ENCODE measurements around the gene KLK6.
"Not testable (repeated sequence)": the region's sequence is repeated elsewhere in the genome, so short reads cannot be mapped to it uniquely, and the experiment has no call there.

KLK6 gene

DNA sequence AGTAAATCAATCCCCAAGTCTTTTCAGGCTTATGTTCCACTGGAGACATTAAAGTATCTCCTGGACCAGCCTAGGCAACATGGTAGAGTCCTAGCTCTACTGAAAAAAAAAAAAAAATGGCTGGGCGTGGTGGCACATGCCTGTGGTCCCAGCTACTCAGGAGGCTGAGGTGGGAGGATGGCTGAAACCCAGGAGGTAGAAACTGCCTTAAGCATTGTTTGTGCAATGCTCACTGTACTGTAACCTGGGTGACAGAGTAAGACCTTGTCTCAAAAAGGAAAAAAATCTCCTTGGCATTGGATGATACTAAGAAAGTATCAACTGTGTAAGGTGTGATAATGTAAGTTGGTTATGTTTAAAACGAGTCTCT, 23.3 kb upstream of the KLK6 start:
- no peak for DNase-seq (ENCODE audit: low spot score)

DNA sequence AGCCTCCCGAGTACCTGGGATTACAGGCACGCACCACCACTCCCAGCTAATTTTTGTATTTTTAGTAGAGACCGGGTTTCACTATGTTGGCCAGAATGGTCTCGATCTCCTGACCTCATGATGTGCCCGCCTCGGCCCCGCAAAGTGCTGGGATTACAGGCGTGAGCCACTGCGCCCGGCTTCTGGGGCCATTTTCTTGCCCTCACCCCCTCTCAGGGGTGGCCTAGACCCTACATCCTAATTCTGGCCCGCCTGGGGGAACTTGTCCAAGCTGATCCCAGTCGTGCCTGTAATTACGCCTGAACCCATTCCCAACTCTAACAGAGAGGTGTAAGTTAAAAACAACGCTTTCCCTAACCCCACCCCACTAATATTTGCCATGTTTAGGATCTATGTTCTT, 15.0 kb upstream of the KLK6 start:
- DNase-seq (ENCODE audit: low spot score), result not testable (repeated sequence)

DNA sequence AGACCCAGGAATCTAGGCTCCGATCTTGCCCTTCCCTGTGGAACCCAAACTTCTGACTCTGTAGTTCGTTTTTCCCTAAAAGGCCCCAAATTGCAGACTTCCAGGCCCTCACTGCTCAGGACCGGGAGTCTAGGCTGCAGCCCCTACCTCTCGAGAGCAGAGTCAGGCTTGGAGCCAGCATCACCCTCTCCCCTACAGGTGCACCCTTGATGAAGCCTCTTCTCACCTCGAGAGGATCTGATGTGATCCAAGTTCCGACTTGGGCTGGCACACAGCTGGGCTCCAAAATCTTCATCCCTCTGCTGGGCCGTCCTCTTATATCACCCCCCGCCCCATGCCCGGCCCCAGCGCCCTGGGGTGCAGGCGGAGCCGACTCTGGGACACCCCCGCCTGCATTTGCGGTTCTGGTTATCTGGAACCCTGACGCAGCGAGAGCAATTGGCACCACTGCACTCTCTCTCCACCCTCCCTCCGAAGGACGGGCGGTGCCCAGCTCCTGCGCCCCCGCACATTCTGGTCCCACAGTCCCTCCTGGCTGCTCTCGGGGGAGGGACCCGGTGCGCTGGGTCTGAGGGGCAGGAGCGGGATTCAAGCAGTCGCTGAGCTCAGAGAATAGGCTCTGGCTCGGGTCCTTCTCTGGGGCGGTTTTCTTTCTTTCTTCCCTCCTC, 14.4 kb upstream of the KLK6 start, which contains the start of gene KLK7:
Gene KLK7, minus strand, starts transcription at position 293 of the 668 bp plus-strand sequence. CDS start 1,518 bp downstream, outside the sequence.
- no peak for DNase-seq (ENCODE audit: low spot score)

DNA sequence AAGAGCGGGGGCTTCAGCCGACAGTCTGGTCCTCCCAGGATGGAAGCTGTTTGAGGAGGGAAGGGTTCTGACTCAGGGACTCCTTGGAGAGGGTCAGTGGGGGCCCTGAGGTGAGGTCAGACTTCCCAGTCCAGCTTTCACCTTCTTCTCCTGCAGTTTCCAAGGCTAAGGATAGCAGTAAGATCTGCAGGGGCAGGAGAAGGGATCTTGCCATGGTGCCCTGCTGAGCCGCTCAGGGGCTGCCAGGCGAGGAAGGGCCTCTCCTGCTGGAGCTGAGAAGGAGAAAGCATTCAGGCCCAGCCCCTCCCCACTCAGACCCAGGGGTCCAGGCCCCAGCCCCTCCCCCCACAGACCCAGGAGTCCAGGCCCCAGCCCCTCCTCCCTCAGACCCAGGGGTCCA, 12.8 kb upstream of the KLK6 start:
- DNase-seq (ENCODE audit: low spot score), result no peak

DNA sequence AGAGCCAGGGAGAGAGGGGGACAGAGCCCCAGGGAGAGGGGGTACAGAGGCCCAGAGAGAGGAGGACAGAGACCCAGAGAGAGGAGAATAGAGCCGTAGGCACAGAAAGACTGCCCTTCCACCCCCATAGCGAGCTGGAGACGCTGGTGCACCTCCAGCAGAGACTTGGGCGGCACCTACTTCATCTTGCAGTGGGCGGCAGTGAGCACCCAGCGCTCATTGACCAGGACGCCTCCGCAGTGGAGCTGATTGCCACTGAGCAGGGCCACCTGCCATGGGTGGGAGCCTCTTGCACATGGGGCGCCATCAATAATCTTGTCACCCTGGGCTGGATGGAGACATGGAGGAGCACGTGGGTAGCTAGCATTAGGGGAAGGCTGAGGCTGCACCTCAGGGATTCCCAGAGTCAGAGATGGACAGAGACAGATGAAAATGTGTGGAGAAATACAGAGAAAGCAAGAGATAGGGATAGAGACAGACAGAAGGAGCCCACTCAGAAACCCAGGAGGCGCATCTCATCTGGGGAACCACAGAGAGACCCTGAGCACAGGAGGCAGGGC, 12.3 kb upstream of the KLK6 start:
- no peak for DNase-seq (ENCODE audit: low spot score)

DNA sequence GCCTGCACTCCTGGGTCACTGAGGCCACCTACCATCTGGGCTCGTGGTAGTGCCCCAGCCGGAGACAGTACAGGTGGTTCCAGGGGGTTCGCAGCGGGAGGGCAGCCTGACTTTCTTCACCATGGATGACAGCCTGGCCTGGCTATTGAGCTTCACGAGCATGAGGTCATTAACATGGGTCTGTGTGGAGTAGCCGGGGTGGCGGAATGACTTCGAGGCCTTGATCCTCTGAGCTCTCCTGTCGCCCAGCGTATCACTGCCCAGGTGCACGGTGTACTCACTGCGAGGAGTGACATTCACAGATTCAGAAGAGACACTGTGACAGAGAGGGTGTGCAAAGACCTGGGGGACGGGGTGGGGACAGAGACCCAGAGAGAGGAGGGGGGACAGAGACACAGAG, 10.8 kb upstream of the KLK6 start:
- DNase-seq (ENCODE audit: low spot score), result no peak

DNA sequence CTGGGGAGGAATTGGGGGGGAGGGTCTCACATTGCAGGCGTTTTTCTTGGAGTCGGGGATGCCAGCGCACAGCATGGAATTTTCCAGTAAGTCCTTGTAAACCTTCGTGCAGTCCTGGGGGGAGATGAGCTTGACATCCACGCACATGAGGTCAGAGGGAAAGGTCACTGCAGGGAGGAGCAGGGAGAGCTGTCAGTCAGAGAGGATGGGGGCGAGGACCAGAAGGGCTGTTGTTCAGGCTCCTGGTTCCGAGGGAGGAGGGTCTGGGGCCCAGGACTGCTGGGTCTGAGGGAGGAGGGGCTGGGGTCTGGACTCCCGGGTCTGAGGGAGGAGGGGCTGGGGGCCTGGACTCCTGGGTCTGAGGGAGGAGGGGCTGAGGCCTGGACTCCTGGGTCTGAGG, 10.4 kb upstream of the KLK6 start:
- DNase-seq (ENCODE audit: low spot score), result no peak

DNA sequence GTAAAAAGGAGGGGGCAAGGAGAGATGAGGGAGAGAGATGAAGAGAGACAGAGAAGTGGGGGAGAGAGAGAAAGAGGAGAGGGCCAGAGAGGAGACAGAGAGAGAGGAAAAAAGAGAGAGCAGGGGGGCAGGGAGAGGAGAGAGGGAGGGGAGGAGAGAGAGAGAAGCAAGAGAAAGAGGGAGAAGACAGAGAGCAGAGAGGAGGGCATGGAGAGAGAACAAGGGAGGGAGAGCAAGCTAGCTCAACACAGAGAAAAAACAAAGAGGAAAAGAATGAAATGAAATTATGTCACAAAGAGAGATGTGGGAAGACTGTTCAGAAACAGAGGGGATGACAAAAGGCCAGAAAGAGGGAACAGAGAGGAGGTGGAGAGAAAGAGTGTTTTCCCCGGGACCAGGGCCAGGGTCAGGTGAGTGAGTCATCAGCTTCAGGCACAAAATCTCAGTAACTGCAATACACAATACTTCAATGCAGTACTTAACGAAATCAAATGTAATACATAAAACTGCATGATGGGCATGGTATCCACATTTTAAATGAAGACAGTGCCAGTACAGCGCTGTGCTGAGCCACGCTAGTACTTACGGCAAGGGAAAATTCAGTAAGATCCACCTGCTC, 9.5 kb upstream of the KLK6 start:
- no peak for DNase-seq (ENCODE audit: low spot score)

DNA sequence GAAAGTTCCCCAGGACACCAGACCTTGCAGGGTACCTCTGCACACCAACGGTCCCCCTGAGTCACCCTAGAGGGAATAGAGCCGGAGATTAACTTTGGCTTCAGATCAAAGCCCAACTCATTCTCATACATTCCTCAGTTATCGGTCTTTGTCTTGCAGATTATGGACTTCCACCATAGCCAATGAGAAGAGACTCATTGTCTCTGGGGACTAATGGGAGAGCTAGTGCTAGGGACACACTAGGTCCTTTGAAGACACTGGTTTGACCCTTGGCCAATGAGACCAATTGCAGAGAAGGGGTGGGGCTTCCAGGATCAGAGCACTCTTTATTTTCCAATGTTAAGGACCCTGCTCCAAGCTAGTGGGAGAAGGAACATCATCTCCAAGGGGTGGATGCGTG, 8.2 kb upstream of the KLK6 start:
- DNase-seq (ENCODE audit: low spot score), result no peak

DNA sequence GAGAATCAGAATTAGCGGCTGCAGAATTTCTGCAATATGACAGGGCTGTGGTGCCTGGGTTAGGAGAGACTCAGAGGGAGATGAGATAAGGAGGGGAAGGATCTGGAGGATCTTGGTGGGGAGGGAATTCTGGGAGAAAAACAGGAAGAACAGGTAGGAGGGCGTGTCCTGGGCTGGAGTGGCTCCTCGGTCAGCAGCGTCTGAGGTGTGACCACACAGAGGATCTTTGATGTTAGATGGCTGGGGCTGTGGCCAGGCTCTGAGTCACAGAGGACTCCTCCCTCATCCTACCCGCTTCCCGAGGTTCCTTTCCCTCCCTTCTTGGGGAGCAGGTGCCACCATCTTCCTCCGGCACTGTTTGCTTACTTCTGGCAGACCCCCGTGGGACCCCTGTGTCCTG, 6.4 kb upstream of the KLK6 start:
- no peak for DNase-seq (ENCODE audit: low spot score)

DNA sequence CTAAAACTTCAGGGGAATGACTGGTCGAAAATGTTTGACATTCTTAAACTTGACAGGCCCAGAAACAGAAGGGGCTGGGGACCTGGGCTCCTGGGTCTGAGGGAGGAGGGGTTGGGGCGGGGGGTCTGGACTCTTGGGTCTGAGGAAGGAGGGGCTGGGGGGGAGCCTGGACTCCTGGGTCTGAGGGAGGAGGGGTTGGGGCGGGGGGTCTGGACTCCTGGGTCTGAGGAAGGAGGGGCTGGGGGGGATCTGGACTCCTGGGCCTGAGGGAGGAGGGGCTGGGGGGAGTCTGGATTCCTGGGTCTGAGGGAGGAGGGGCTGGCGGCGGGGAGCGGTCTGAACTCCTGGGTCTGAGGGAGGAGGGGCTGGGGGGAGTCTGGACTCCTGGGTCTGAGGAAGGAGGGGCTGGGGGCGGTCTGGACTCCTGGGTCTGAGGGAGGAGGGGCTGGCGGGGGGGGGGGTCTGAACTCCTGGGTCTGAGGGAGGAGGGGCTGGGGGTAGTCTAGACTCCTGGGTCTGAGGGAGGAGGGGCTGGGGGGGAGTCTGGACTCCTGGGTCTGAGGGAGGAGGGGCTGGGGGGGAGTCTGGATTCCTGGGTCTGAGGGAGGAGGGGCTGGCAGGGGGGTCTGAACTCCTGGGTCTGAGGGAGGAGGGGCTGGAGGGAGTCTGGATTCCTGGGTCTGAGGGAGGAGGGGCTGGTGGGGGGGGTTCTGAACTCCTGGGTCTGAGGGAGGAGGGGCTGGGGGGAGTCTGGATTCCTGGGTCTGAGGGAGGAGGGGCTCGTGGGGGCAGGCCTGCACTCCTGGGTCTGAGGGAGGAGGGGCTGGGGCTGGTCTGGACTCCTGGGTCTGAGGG, 5.5 kb upstream of the KLK6 start:
- DNase-seq (ENCODE audit: low spot score), result no peak

DNA sequence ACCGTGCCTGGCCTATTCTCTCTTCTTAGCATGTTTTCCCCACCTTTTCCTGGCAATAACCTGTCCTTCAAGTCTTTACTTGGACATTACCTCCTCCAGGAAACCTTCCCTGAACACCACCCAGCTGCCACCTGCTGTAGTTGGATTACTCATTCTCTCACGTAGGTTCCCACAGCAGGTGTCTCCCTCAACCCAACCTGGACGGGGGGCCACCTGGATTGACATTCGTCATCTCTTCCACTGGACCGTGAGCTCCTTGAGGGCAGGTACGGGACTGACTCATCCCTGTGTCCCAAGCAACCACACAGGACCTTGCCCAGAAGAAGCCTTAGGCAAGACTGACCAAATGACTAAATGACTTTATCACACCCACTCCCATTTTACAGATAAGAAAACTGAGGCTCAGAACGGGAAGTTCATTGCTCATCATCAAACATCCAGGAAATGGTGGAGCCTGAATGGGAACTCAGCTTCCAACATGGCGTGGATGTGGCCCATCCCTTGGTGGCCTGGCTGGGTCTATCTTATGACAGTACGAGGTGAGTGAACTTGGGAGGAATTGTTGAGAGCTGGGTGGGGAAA, 3.5 kb upstream of the KLK6 start:
- no peak for DNase-seq (ENCODE audit: low spot score)

DNA sequence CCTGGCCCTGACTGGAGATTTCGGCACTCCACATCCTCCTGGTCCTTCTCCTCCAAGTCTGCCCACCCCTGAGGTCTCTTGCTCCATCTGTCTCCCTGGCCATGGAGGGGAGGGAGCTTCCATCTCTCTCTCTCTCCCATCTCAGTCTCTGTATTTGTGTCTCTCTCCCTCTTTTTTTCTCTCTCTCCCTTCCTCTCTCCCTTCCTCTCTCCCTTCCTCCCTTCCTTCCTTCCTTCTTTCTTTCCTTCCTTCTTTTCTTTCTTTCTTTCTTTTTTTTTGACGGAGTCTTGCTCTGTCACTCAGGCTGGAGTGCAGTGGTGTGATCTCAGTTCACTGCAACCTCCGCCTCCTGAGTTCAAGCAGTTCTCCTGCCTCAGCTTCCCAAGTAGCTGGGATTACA, 419 bp upstream of the KLK6 start:
- not testable (repeated sequence) for DNase-seq (ENCODE audit: low spot score)

DNA sequence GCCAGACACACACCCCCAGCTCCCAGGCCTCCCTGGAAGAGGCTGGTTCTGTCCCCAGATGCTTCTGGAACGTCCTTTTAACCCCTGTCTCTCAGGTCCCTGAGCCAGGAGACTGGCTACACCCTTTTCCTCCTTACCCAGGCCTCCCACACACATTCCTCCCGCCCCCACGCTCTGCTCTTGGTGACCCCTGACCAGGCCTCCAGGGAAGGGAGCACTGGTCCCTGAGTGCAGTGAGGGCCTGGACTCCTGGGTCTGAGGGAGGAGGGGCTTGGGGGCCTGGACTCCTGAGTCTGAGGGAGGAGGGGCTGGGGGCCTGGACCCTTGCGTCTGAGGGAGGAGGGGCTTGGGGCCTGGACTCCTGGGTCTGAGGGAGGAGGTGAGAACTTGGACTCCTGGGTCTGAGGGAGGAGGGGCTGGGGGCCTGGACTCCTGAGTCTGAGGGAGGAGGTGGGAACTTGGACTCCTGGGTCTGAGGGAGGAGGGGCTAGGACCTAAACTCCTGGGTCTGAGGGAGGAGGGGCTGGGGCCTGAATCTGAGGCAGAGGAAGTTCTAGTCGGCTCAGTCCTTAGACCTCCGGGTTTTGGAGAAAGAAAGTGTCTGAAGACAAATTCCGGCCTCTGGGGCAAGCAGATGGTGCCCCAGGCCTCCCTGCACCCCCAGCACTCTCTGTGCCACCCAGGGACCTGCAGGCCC, 527 bp downstream of the KLK6 start:
- no peak for DNase-seq (ENCODE audit: low spot score)

DNA sequence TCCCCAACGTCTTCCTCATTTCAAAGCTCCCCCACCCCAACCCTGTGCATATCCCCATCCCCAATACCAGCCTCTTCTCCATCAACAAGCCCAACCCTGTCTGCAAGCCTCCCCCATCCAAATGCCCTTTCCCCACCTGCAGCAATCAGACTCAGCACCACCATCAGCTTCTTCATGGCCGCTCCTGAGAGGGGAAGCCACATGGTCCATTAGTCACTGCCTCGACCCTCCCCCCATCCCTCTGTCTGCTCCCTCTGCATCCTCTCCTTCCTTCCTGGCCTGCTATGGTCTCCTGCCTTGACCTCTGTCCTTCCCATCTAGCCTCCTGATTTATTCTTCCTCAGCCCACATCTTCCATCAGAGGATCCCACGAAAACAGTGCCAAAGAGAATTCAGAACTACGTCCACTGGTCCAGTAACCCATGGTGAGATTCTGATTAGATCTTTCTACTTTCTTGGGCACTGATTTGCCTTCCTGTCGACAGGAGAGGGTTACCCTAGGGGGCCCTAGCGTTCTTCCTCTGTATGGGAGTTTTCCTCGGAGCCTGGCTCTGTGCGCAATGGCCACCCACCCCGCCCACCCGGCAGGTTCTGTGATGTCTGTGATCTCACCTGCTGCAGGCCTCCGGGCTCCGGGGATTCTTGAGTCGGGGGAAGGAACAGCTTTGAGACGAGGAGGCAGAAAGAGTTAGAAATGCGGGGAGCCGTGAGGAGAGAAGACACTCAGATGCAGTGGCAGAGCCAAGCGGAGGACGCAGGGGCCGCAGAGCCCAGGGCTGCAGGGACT, 1.3 kb downstream of the KLK6 start:
- no peak for DNase-seq (ENCODE audit: low spot score)

DNA sequence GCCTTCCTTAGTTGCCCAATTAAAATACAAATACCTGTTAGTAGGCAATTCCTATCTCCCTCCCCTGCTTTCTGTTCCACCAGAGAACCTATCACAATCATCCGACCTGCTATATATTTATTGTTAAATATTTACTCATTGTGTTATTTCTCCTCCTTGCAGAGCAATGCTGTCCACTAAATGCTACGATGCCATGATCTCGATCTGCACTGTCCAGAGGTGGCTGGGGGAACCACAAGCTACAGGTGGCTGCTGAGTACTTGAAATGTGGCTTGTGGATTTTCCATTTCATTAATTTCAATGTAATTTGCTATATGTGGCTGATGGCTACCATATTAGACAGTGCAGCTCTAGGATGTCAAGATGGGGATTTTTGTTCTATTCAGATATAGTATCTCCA, 5.1 kb downstream of the KLK6 start:
- DNase-seq (ENCODE audit: low spot score), result no peak

DNA sequence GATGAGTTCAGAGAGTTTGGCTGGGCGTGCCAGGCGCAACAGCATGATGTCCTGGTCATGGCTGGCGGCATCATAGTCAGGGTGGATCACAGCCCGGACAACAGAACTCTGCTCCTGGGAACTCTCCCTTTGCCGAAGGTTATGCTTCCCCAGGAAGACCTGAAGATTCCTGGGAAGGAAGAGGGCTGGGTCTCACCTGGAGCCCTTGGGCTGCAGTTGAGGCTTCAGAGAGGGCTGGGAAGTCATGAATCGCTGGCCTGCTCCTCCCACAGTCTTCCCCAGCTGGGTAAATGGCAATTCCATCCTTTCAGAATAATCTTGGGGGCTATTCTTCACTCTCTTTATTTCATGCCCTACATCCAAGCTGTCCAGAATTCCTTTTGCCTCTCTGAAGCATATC, 6.0 kb downstream of the KLK6 start:
- DNase-seq (ENCODE audit: low spot score), result no peak

DNA sequence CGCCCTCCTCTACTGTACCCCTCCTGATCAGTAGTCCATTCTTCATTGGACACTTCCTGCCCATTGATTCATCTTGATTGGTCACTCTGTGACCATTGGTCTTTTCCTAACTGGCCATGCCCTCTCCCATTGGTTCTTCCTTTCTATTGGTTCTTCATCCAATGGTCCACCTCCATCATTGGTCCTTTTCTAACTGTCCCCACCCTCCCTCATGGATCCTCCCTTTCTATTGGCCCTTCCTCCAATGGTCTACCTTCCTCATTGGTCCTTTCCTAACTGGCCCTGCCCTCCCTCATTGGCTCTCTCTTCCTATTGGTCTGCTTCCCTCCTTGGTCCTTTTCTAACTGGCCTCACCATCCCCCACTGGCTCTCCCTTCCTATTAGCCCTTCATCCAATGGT, 7.1 kb downstream of the KLK6 start:
- no peak for DNase-seq (ENCODE audit: low spot score)

DNA sequence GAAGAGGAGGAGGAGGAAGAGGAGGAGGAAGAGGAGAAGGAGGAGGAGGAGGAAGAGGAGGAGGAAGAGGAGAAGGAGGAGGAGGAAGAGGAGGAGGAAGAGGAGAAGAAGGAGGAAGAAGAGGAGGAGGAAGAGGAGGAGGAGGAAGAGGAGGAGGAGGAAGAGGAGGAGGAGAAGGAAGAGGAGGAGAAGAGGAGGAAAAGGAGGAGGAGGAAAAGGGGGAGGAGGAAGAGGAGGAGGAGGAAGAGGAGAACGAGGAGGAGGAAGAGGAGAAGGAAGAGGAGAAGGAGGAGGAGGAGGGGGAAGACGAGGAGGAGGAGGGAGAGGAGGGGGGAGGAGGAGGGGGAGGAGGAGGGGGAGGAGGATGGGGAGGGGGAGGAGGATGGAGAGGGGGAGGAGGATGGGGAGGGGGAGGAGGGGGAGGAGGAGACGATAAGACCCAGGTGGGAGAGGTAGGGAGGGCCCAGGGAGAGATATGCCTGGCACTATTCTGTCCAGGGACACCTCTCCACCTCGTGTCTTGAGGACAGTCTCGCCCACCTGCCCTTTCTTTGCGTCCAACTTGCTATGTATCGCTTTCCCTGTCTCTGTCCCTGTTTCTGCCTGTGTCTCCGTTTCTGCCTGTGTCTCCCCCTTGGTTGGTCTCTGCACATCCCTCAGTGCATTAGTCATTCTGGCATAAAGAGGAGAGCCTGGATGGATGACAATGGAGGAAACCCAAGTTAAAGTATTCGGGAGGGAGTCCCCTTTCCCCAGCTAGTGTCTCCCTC, 9.5 kb downstream of the KLK6 start:
- no peak for DNase-seq (ENCODE audit: low spot score)

DNA sequence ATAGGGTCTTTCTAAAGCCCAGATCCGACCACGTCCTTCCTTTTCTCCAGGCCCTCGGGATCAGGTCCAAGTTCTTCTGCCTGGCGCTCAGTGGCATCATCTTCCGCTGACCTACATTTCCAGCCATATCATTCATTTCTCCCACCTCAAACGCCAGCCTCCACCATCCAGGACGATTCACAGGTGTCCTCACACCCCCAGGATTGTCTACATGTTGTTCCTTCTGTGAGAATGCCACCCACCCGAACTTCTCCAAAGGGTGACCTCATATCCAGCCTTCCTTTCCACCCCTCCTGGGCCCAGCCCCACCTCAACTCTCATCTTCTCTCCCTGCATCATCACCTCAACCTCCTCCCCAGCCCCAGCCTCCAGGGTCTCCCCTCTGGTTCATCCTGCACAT, 11.8 kb downstream of the KLK6 start:
- DNase-seq (ENCODE audit: low spot score), result no peak
